ENCODE results near the gene RSRC1.

DNA sequence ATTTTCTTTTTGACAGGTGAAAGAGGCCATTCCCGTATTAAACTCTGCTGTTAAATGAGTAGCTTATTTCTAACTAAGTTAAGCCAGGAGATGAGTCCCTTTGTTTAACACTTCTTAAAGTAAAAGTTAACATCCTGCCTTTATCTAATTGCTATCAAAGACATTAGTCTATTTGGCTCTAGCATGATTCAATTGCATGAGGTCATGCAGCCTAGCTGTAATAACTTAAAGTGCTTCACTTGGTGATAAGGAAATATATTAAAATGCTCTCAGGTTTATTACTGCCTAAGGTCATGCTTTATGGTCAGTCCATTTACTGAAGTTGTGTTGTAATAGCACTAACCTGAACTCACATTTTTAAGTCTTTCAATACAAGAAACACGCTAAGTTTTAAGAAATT, 378.8 kb downstream of the RSRC1 start:
- TF ChIP-seq, protein P1, sequence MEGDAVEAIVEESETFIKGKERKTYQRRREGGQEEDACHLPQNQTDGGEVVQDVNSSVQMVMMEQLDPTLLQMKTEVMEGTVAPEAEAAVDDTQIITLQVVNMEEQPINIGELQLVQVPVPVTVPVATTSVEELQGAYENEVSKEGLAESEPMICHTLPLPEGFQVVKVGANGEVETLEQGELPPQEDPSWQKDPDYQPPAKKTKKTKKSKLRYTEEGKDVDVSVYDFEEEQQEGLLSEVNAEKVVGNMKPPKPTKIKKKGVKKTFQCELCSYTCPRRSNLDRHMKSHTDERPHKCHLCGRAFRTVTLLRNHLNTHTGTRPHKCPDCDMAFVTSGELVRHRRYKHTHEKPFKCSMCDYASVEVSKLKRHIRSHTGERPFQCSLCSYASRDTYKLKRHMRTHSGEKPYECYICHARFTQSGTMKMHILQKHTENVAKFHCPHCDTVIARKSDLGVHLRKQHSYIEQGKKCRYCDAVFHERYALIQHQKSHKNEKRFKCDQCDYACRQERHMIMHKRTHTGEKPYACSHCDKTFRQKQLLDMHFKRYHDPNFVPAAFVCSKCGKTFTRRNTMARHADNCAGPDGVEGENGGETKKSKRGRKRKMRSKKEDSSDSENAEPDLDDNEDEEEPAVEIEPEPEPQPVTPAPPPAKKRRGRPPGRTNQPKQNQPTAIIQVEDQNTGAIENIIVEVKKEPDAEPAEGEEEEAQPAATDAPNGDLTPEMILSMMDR (IDR thresholded peaks at IDR 0.05 in 4 of 5, conservative IDR thresholded peaks at IDR 0.05 in 1 of 5), result no peak
- TF ChIP-seq POLR2A (IDR thresholded peaks at IDR 0.05), result no peak

Measured in gastrocnemius medialis (tissue), 4 donors.